HepG2 (cell line): Measurements from ENCODE around the gene AMY1C. TPM values are rescaled to one million over a fixed set of nuclear protein-coding genes. Genes with fewer than 3 reads are reported as not detected.
"Not testable (repeated sequence)": the region's sequence is repeated elsewhere in the genome, so short reads cannot be mapped to it uniquely, and the experiment has no call there.

Source experiments
- ATAC-seq: fragments of 200-7000 bp; cut with Tn5 transposase; 3 replicates; pipeline ENCODE4 v1.9.1; 2020; ENCODE audit warnings: mild to moderate bottlenecking, moderate library complexity
- Bru-seq: library from RNA; stranded (reverse); fragments of 400-500 nt; gene quantifications from one replicate; lab custom pipeline; 2021; lab: Mats Ljungman, UMichigan
- BruChase-seq, 2 experiments: library from RNA; stranded (reverse); fragments of 400-500 nt; gene quantifications; one replicate each; lab custom pipeline; 2021; lab: Mats Ljungman, UMichigan
- BruUV-seq: library from RNA; stranded (reverse); fragments of 400-500 nt; replicated peaks from 2 replicates; lab custom pipeline; 2021; lab: Mats Ljungman, UMichigan
- CTCF ChIA-PET: fragments of 300-600 bp; formaldehyde crosslinking; extraction: SDS; loops from one replicate; lab custom pipeline; 2021; ENCODE audit warnings: low total read pairs, inconsistent platforms, low intra/inter-chr PET ratio; lab: Yijun Ruan, JAX
- POLR2A ChIA-PET: fragments of 350-600 bp; sonication (Branson Sonifier 250); formaldehyde crosslinking; loops from one replicate; lab custom pipeline; 2020; ENCODE audit warnings: antibody characterized with exemption, inconsistent platforms; lab: Yijun Ruan, JAX
- DNase-seq: peaks from one replicate; pipeline ENCODE4 v3.0.0-alpha.2; 2015; ENCODE audit warnings: low spot score
- FAIRE-seq: peaks from 3 replicates; lab custom pipeline; 2011; peaks lifted over from hg19 to GRCh38; lab: Jason Lieb, UNC
- H2AFZ ChIP-seq: one replicate; pipeline ENCODE4 v1.6.1; 2011; ENCODE audit warnings: low read length, inconsistent platforms
- H3K27ac ChIP-seq: fragments of 300-600 bp; 3 replicates; pipeline ENCODE4 v1.8.0; 2011; ENCODE audit warnings: mixed run types, mild to moderate bottlenecking, mixed read lengths, low read length, inconsistent platforms; ENCODE audit not compliant: insufficient read depth; ENCODE audit errors: extremely low read length
- H3K27me3 ChIP-seq, 2 experiments: fragments of 200-600 bp in 1 of 2; 2 replicates in 1 of 2; 3 replicates in 1 of 2; pipeline versions ENCODE4 v1.6.0 to v1.8.0; 2011; ENCODE audit warnings: low read length in 2 of 2, mild to moderate bottlenecking in 2 of 2, moderate library complexity in 2 of 2, inconsistent platforms in 1 of 2; ENCODE audit not compliant: insufficient read depth in 2 of 2, control insufficient read depth in 1 of 2
- H3K36me3 ChIP-seq, 2 experiments: fragments of 200-600 bp in 1 of 2; replicated peaks in 1 of 2; 2 replicates in 1 of 2; 3 replicates in 1 of 2; pipeline versions ENCODE4 v1.5.1 to v1.8.0; 2011; ENCODE audit warnings: low read length in 2 of 2, inconsistent platforms in 1 of 2; ENCODE audit not compliant: insufficient read depth in 2 of 2, control insufficient read depth in 1 of 2
- H3K4me1 ChIP-seq: 2 replicates; pipeline ENCODE4 v1.5.1; 2012; ENCODE audit warnings: low read length, inconsistent platforms; ENCODE audit not compliant: insufficient read depth
- H3K4me2 ChIP-seq: 2 replicates; pipeline ENCODE4 v1.6.0; 2011; ENCODE audit warnings: low read depth, low read length, inconsistent platforms
- H3K4me3 ChIP-seq, 3 experiments: fragments of 200-600 bp in 1 of 3; sonication (generic), shearing (Covaris generic) in 1 of 3; replicated peaks in 1 of 3; 2 replicates each; pipeline ENCODE4 v1.5.1; 2011 to 2016; ENCODE audit warnings: low read length in 3 of 3, inconsistent platforms in 2 of 3, low read depth in 2 of 3, mild to moderate bottlenecking in 2 of 3, control low read depth in 1 of 3, mixed read lengths in 1 of 3; ENCODE audit not compliant: insufficient read depth in 1 of 3
- H3K79me2 ChIP-seq: one replicate; pipeline ENCODE4 v1.6.1; 2011; ENCODE audit warnings: low read length, inconsistent platforms; ENCODE audit not compliant: insufficient read depth
- H3K9ac ChIP-seq: 2 replicates; pipeline ENCODE4 v1.6.0; 2011; ENCODE audit warnings: mild to moderate bottlenecking, low read depth, low read length, inconsistent platforms; ENCODE audit not compliant: insufficient read depth
- H3K9me3 ChIP-seq: 2 replicates; pipeline ENCODE4 v1.5.1; 2012; ENCODE audit warnings: mild to moderate bottlenecking, low read length
- H4K20me1 ChIP-seq: 2 replicates; pipeline ENCODE4 v1.6.0; 2011; ENCODE audit warnings: inconsistent platforms, mild to moderate bottlenecking, low read length, moderate library complexity; ENCODE audit not compliant: insufficient read depth
- WGBS: methylation state at CpG from one replicate; pipeline ENCODE4 v1.1.6; 2017; ENCODE audit warnings: low lambda C conversion rate; 5-methylcytosine and 5-hydroxymethylcytosine counted together
- in situ Hi-C: cut with HindIII; loops from 2 replicates; pipeline ENCODE4 v1.10.0; 2017; ENCODE audit warnings: low pct_unique_long_range_greater_than_20kb; ENCODE audit not compliant: extremely low pct_ligation_motif_present
- intact Hi-C: fragments of 100-400 bp; cut with micrococcal nuclease; formaldehyde crosslinking; loops from one replicate; pipeline ENCODE4 v1.10.0; 2022; ENCODE audit not compliant: unreplicated experiment
- long read RNA-seq, 2 experiments: library from RNA in 1 of 2; library from polyadenylated mRNA in 1 of 2; stranded (forward) in 1 of 2; unstranded in 1 of 2; transcript quantifications; one replicate each; pipeline ENCODE4 v2.0.0, GENCODE V29; 2019 to 2022
- polyA minus RNA-seq, 3 experiments: library from RNA; depleted of rRNA, polyadenylated mRNA; stranded (reverse); fragments of >200 nt; gene quantifications; 2 replicates each; pipeline ENCODE4 v1.2.3, GENCODE V29; 2011; ENCODE audit warnings: low replicate concordance in 1 of 3
- polyA plus RNA-seq, 8 experiments: library from polyadenylated mRNA; depleted of rRNA in 3 of 8; stranded (reverse) in 7 of 8; unstranded in 1 of 8; fragments of >200 nt; fragmentation: Illumina TruSeq in 4 of 8; extraction: Trizol in 4 of 8; gene quantifications; 2 replicates each; pipeline versions ENCODE4 v1.2.1 to v1.2.3, GENCODE V29; 2011 to 2016; ENCODE audit warnings: low read depth in 4 of 8, missing spikeins in 1 of 8, mixed read lengths in 1 of 8; ENCODE audit not compliant: insufficient read depth in 1 of 8
- total RNA-seq, 5 experiments: library from RNA; depleted of rRNA; stranded (reverse); fragments of >200 nt; fragmentation: Illumina TruSeq; extraction: Trizol; gene quantifications; 2 replicates each; pipeline ENCODE4 v1.2.3, GENCODE V29; 2016; ENCODE audit warnings: low read depth in 1 of 5

AMY1C gene
- total RNA-seq (2016; rRNA removed; fragmentation: Illumina TruSeq; extraction: Trizol) (not detected in 2 replicates), polyA plus RNA-seq (2011; rRNA removed) (not detected in 2 replicates), polyA minus RNA-seq (2011; rRNA and poly(A)+ RNA removed; ENCODE audit: low replicate concordance) (not detected in 2 replicates), Bru-seq, nascent RNA (not detected), BruChase-seq, experiment 1, labeled RNA remaining after a 6-hour chase (not detected), BruChase-seq, experiment 2, labeled RNA remaining after a 2-hour chase (not detected)
- total RNA-seq (2016; cell fraction: cytosol; rRNA removed; fragmentation: Illumina TruSeq; extraction: Trizol; ENCODE audit: low read depth), result not detected in 2 replicates
- total RNA-seq (2016; cell fraction: insoluble cytoplasmic fraction; rRNA removed; fragmentation: Illumina TruSeq; extraction: Trizol), result not detected in 2 replicates
- total RNA-seq (2016; cell fraction: membrane; rRNA removed; fragmentation: Illumina TruSeq; extraction: Trizol), result not detected in 2 replicates
- not detected in 2 replicates for total RNA-seq (2016; cell fraction: nucleus; rRNA removed; fragmentation: Illumina TruSeq; extraction: Trizol)
- polyA plus RNA-seq (2011; cell fraction: cytosol; rRNA removed), result not detected in 2 replicates
- not detected in 2 replicates for polyA plus RNA-seq (2011; cell fraction: nucleus; rRNA removed)
- not detected in 2 replicates for polyA plus RNA-seq (2012)
- not detected in 2 replicates for polyA plus RNA-seq (2016; cell fraction: cytosol; fragmentation: Illumina TruSeq; extraction: Trizol; ENCODE audit: low read depth)
- polyA plus RNA-seq (2016; cell fraction: insoluble cytoplasmic fraction; fragmentation: Illumina TruSeq; extraction: Trizol; ENCODE audit: low read depth), result not detected in 2 replicates
- not detected in 2 replicates for polyA plus RNA-seq (2016; cell fraction: membrane; fragmentation: Illumina TruSeq; extraction: Trizol; ENCODE audit: low read depth)
- not detected in 2 replicates for polyA plus RNA-seq (2016; cell fraction: nucleus; fragmentation: Illumina TruSeq; extraction: Trizol; ENCODE audit: insufficient read depth, low read depth)
- not detected in 2 replicates for polyA minus RNA-seq (2011; cell fraction: cytosol; rRNA and poly(A)+ RNA removed)
- not detected in 2 replicates for polyA minus RNA-seq (2011; cell fraction: nucleus; rRNA and poly(A)+ RNA removed)
- long read RNA-seq, experiment 1, result 0 reads
- long read RNA-seq, experiment 2, result 0 reads

GRCh38 chr1:103749598-103749997 is at the start of gene AMY1C:
TSS of gene AMY1C (plus strand) at chr1:103749898. CDS start at chr1:103750470, 572 bp downstream.
- H4K20me1 ChIP-seq, in situ Hi-C loops, intact Hi-C loops, H3K9me3 ChIP-seq, CTCF ChIA-PET, BruUV-seq, H3K36me3 ChIP-seq, H3K79me2 ChIP-seq, H3K27ac ChIP-seq, H3K27me3 ChIP-seq, H3K9ac ChIP-seq, FAIRE-seq, H2AFZ ChIP-seq, H3K4me1 ChIP-seq, H3K4me3 ChIP-seq, H3K4me2 ChIP-seq, ATAC-seq, POLR2A ChIA-PET, DNase-seq: not testable (repeated sequence)
- WGBS, result no CpG with 5 or more reads among the region's 5 CpGs

GRCh38 chr1:103700669-103701068 is 49.0 kb upstream of the AMY1C start:
- H3K9me3 ChIP-seq, H2AFZ ChIP-seq, CTCF ChIA-PET, H3K79me2 ChIP-seq, H3K9ac ChIP-seq, in situ Hi-C loops, H3K36me3 ChIP-seq, H3K27ac ChIP-seq, DNase-seq, FAIRE-seq, H4K20me1 ChIP-seq, H3K4me2 ChIP-seq, intact Hi-C loops, H3K27me3 ChIP-seq, H3K4me3 ChIP-seq, POLR2A ChIA-PET, ATAC-seq, H3K4me1 ChIP-seq, BruUV-seq: not testable (repeated sequence)
- WGBS, result no CpG with 5 or more reads among the region's 4 CpGs

GRCh38 chr1:103701256-103701655 is 48.4 kb upstream of the AMY1C start:
- H3K27me3 ChIP-seq, H2AFZ ChIP-seq, FAIRE-seq, intact Hi-C loops, ATAC-seq, H3K9me3 ChIP-seq, H3K4me3 ChIP-seq, BruUV-seq, DNase-seq, in situ Hi-C loops, H3K79me2 ChIP-seq, POLR2A ChIA-PET, CTCF ChIA-PET, H4K20me1 ChIP-seq, H3K27ac ChIP-seq, H3K4me1 ChIP-seq, H3K4me2 ChIP-seq, H3K36me3 ChIP-seq, H3K9ac ChIP-seq: not testable (repeated sequence)
- WGBS, result no CpG with 5 or more reads among the region's 4 CpGs

- CTCF ChIA-PET, result not testable (repeated sequence)
- WGBS, result no CpG with 5 or more reads among the region's 3 CpGs
Measured at GRCh38 chr1:103707670-103708069, 42.0 kb upstream of the AMY1C start.

More at GRCh38 chr1:103707670-103708069, 42.0 kb upstream of the AMY1C start:
- H3K9ac ChIP-seq, H3K9me3 ChIP-seq, in situ Hi-C loops, intact Hi-C loops, H2AFZ ChIP-seq, H3K4me2 ChIP-seq, H4K20me1 ChIP-seq, FAIRE-seq, DNase-seq, H3K36me3 ChIP-seq, POLR2A ChIA-PET, H3K27ac ChIP-seq, H3K4me1 ChIP-seq, H3K27me3 ChIP-seq, H3K4me3 ChIP-seq, H3K79me2 ChIP-seq, BruUV-seq, ATAC-seq: not testable (repeated sequence)
